ENCODE measurements around the gene CDH16.

DNA sequence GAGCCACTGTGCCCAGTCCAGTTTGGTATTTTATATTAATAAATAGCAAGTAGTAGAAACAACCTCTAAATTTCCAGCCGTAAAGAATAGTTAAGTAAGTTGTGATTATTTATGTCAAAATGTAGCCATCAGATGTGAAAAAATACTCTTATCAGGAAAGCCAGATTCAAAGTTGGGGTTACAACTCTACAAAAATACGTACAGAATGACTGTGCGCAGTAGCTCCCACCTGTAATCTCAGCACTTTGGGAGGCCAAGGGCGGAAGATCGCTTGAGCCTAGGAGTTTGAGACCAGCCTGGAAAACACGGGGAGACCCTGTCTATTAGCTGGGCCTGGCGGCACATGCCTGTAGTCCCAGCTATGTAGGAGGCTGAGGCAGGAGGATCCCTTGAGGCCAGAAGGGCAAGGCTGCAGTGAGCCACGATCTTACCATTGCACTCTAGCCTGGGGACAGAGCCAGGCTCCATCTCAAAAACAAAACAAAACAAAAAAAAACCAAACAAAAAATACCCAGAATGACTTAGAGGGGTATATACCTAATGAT, 36.6 kb downstream of the CDH16 start:
- TF ChIP-seq, protein P1, sequence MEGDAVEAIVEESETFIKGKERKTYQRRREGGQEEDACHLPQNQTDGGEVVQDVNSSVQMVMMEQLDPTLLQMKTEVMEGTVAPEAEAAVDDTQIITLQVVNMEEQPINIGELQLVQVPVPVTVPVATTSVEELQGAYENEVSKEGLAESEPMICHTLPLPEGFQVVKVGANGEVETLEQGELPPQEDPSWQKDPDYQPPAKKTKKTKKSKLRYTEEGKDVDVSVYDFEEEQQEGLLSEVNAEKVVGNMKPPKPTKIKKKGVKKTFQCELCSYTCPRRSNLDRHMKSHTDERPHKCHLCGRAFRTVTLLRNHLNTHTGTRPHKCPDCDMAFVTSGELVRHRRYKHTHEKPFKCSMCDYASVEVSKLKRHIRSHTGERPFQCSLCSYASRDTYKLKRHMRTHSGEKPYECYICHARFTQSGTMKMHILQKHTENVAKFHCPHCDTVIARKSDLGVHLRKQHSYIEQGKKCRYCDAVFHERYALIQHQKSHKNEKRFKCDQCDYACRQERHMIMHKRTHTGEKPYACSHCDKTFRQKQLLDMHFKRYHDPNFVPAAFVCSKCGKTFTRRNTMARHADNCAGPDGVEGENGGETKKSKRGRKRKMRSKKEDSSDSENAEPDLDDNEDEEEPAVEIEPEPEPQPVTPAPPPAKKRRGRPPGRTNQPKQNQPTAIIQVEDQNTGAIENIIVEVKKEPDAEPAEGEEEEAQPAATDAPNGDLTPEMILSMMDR (IDR thresholded peaks at IDR 0.05; ENCODE audit: low read length), result no peak
- TF ChIP-seq EZH2 (IDR thresholded peaks at IDR 0.05; ENCODE audit: borderline replicate concordance, low read length), result no peak

Data from OCI-LY1 (cell line).